WTC11 (cell line): ENCODE results near the gene TNFAIP3. TPM values are rescaled to one million over a fixed set of nuclear protein-coding genes. Genes with fewer than 3 reads are reported as not detected.

ENCODE experiments used
- ATAC-seq: fragments of 200-7000 bp; cut with Tn5 transposase; 2 replicates; pipeline ENCODE4 v1.10.0; 2021; ENCODE audit warnings: mild to moderate bottlenecking, moderate library complexity
- CTCF ChIA-PET: fragments of 300-600 bp; sonication (Branson Sonifier 250); formaldehyde crosslinking; loops from one replicate; lab custom pipeline; 2021; ENCODE audit warnings: antibody characterized with exemption; lab: Charles Lee
- POLR2A ChIA-PET: fragments of 350-600 bp; sonication (Branson Sonifier 250); formaldehyde crosslinking; loops from one replicate; lab custom pipeline; 2021; ENCODE audit warnings: antibody characterized with exemption; lab: Charles Lee
- DNase-seq: peaks from one replicate; pipeline ENCODE4 v3.0.0; 2021; ENCODE audit warnings: low spot score
- H3K27ac Mint-ChIP-seq: 2 replicates; pipeline ENCODE4 v1.8.0; 2021; ENCODE audit warnings: mixed read lengths
- H3K27me3 Mint-ChIP-seq: 2 replicates; pipeline ENCODE4 v1.8.0; 2021; ENCODE audit warnings: low read depth, mild to moderate bottlenecking, moderate library complexity, mixed read lengths
- H3K36me3 Mint-ChIP-seq: 2 replicates; pipeline ENCODE4 v1.8.0; 2021; ENCODE audit warnings: mixed read lengths
- H3K4me1 Mint-ChIP-seq: 2 replicates; pipeline ENCODE4 v1.8.0; 2022; ENCODE audit warnings: mixed read lengths
- H3K4me3 Mint-ChIP-seq: 2 replicates; pipeline ENCODE4 v1.8.0; 2021; ENCODE audit warnings: mild to moderate bottlenecking, moderate library complexity, mixed read lengths
- H3K9me3 Mint-ChIP-seq: 2 replicates; pipeline ENCODE4 v1.8.0; 2021; ENCODE audit warnings: mixed read lengths
- ATF1 ChIP-seq: sonication (generic); formaldehyde crosslinking; IDR thresholded peaks from 2 replicates; pipeline ENCODE4 v1.8.1; 2023; ENCODE audit warnings: mild to moderate bottlenecking, moderate library complexity, missing genetic modification reagents
- CREM ChIP-seq: sonication (generic); formaldehyde crosslinking; IDR thresholded peaks from 2 replicates; pipeline ENCODE4 v1.8.1; 2022; ENCODE audit warnings: mild to moderate bottlenecking, missing genetic modification reagents, moderate library complexity
- FOXJ3 ChIP-seq: sonication (generic); formaldehyde crosslinking; IDR thresholded peaks from 2 replicates; pipeline ENCODE4 v1.9.0; 2021; ENCODE audit warnings: missing genetic modification reagents, mild to moderate bottlenecking, borderline replicate concordance
- FOXK1 ChIP-seq: sonication (generic); formaldehyde crosslinking; IDR thresholded peaks from 2 replicates; pipeline ENCODE4 v1.8.0; 2022; ENCODE audit warnings: mild to moderate bottlenecking, moderate library complexity, missing genetic modification reagents
- GABPB1 ChIP-seq: sonication (generic); formaldehyde crosslinking; IDR thresholded peaks from 2 replicates; pipeline ENCODE4 v1.8.1; 2023; ENCODE audit warnings: mild to moderate bottlenecking, missing genetic modification reagents
- GRHL2 ChIP-seq: fragments of 250-450 bp; sonication (Bioruptor Pico); IDR thresholded peaks from 2 replicates; pipeline ENCODE4 v1.8.0; 2022; ENCODE audit warnings: mild to moderate bottlenecking, moderate library complexity; ENCODE audit not compliant: insufficient replicate concordance, severe bottlenecking
- HMGA2 ChIP-seq: fragments of 250-450 bp; sonication (Bioruptor Pico); IDR thresholded peaks from 2 replicates; pipeline ENCODE4 v1.4.0; 2021; ENCODE audit warnings: mild to moderate bottlenecking, moderate library complexity
- IRF1 ChIP-seq: sonication (generic); formaldehyde crosslinking; IDR thresholded peaks from 2 replicates; pipeline ENCODE4 v1.8.0; 2023; ENCODE audit warnings: missing genetic modification reagents
- JAZF1 ChIP-seq: fragments of 250-450 bp; sonication (Bioruptor Pico); IDR thresholded peaks from 2 replicates; pipeline ENCODE4 v1.9.0; 2021; ENCODE audit warnings: moderate library complexity, mild to moderate bottlenecking, inconsistent platforms
- MLX ChIP-seq: sonication (generic); formaldehyde crosslinking; IDR thresholded peaks from 2 replicates; pipeline ENCODE4 v1.8.1; 2023; ENCODE audit warnings: mild to moderate bottlenecking, missing genetic modification reagents, moderate library complexity
- SP1 ChIP-seq: sonication (generic); formaldehyde crosslinking; conservative IDR thresholded peaks from 2 replicates; pipeline ENCODE4 v1.8.1; 2022; ENCODE audit warnings: missing genetic modification reagents
- TEAD4 ChIP-seq: sonication (generic); formaldehyde crosslinking; IDR thresholded peaks from 2 replicates; pipeline ENCODE4 v1.8.0; 2022; ENCODE audit warnings: mild to moderate bottlenecking, missing genetic modification reagents
- ZNF138 ChIP-seq: sonication (generic); formaldehyde crosslinking; conservative IDR thresholded peaks from 2 replicates; pipeline ENCODE4 v1.8.1; 2022; ENCODE audit warnings: mild to moderate bottlenecking, moderate library complexity, missing genetic modification reagents
- ZNF219 ChIP-seq: sonication (generic); formaldehyde crosslinking; IDR thresholded peaks from 2 replicates; pipeline ENCODE4 v1.8.0; 2023; ENCODE audit warnings: missing genetic modification reagents, mild to moderate bottlenecking, borderline replicate concordance
- ZNF263 ChIP-seq: sonication (generic); formaldehyde crosslinking; IDR thresholded peaks from 2 replicates; pipeline ENCODE4 v1.8.1; 2022; ENCODE audit warnings: low read depth, mild to moderate bottlenecking, moderate library complexity, missing genetic modification reagents
- ZNF425 ChIP-seq: fragments of 250-450 bp; sonication (Bioruptor Pico); conservative IDR thresholded peaks from 2 replicates; pipeline ENCODE4 v1.9.0; 2021; ENCODE audit warnings: mild to moderate bottlenecking
- total RNA-seq: library from RNA; stranded (reverse); gene quantifications from 3 replicates; pipeline ENCODE4 v1.2.3, GENCODE V29; 2021
- TF ChIP-seq, protein P1 (sequence below): fragments of 250-450 bp; sonication (Bioruptor Pico); IDR thresholded peaks from 2 replicates; pipeline ENCODE4 v1.9.0; 2021; ENCODE audit warnings: mild to moderate bottlenecking, borderline replicate concordance
- TF ChIP-seq, protein P2 (sequence below): fragments of 250-450 bp; sonication (Bioruptor Pico); IDR thresholded peaks from 2 replicates; pipeline ENCODE4 v1.8.0; 2021; ENCODE audit warnings: mild to moderate bottlenecking
- TF ChIP-seq, protein P3 (sequence below): sonication (generic); formaldehyde crosslinking; IDR thresholded peaks from 2 replicates; pipeline ENCODE4 v1.8.1; 2022; ENCODE audit warnings: mild to moderate bottlenecking, moderate library complexity, missing genetic modification reagents
- TF ChIP-seq, protein P4 (sequence below): sonication (generic); formaldehyde crosslinking; IDR thresholded peaks from 2 replicates; pipeline ENCODE4 v1.8.0; 2022; ENCODE audit warnings: mild to moderate bottlenecking, missing genetic modification reagents
- TF ChIP-seq, protein P5 (sequence below): fragments of 250-450 bp; sonication (Bioruptor Pico); IDR thresholded peaks from 2 replicates; pipeline ENCODE4 v1.9.0; 2021; ENCODE audit warnings: mild to moderate bottlenecking

Gene TNFAIP3
- total RNA-seq, 1 experiment from 2014 or later = 4.2 TPM

- no peak for TF ChIP-seq JAZF1 (CRISPR knock-in tag)
- TF ChIP-seq, protein P1, sequence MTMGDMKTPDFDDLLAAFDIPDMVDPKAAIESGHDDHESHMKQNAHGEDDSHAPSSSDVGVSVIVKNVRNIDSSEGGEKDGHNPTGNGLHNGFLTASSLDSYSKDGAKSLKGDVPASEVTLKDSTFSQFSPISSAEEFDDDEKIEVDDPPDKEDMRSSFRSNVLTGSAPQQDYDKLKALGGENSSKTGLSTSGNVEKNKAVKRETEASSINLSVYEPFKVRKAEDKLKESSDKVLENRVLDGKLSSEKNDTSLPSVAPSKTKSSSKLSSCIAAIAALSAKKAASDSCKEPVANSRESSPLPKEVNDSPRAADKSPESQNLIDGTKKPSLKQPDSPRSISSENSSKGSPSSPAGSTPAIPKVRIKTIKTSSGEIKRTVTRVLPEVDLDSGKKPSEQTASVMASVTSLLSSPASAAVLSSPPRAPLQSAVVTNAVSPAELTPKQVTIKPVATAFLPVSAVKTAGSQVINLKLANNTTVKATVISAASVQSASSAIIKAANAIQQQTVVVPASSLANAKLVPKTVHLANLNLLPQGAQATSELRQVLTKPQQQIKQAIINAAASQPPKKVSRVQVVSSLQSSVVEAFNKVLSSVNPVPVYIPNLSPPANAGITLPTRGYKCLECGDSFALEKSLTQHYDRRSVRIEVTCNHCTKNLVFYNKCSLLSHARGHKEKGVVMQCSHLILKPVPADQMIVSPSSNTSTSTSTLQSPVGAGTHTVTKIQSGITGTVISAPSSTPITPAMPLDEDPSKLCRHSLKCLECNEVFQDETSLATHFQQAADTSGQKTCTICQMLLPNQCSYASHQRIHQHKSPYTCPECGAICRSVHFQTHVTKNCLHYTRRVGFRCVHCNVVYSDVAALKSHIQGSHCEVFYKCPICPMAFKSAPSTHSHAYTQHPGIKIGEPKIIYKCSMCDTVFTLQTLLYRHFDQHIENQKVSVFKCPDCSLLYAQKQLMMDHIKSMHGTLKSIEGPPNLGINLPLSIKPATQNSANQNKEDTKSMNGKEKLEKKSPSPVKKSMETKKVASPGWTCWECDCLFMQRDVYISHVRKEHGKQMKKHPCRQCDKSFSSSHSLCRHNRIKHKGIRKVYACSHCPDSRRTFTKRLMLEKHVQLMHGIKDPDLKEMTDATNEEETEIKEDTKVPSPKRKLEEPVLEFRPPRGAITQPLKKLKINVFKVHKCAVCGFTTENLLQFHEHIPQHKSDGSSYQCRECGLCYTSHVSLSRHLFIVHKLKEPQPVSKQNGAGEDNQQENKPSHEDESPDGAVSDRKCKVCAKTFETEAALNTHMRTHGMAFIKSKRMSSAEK (CRISPR knock-in tag) = no peak
- TF ChIP-seq ZNF263 (CRISPR knock-in tag) = no peak
- TF ChIP-seq MLX = no peak
These were observed 42.5 kb upstream of the TNFAIP3 start (continued) for GRCh38 chr6:137824556-137824879.

- DNase-seq = no peak
- no peak overlapping the region for H3K27ac Mint-ChIP-seq
- H3K27me3 Mint-ChIP-seq = no peaks in the 10 kb centered on the region
- ChIA-PET POLR2A (interaction anchor here (0.6 kb wide), 1 partner anchor 42 kb away, joined by 3 read pairs; no protein-coding TSS in a partner anchor), CTCF (interaction anchor here (1.2 kb wide), 1 partner anchor 25 kb away, joined by 5 read pairs; no protein-coding TSS in a partner anchor)
- no peaks in the 10 kb centered on the region for H3K36me3 Mint-ChIP-seq
- no peak for TF ChIP-seq SP1
- TF ChIP-seq, protein P2, sequence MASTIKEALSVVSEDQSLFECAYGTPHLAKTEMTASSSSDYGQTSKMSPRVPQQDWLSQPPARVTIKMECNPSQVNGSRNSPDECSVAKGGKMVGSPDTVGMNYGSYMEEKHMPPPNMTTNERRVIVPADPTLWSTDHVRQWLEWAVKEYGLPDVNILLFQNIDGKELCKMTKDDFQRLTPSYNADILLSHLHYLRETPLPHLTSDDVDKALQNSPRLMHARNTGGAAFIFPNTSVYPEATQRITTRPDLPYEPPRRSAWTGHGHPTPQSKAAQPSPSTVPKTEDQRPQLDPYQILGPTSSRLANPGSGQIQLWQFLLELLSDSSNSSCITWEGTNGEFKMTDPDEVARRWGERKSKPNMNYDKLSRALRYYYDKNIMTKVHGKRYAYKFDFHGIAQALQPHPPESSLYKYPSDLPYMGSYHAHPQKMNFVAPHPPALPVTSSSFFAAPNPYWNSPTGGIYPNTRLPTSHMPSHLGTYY (CRISPR knock-in tag) = no peak
- TF ChIP-seq TEAD4 (CRISPR knock-in tag) = no peak
- TF ChIP-seq HMGA2 = no peak
- TF ChIP-seq ZNF425 (CRISPR knock-in tag) = no peak
- no peak for TF ChIP-seq IRF1
- no peak for TF ChIP-seq JAZF1 (CRISPR knock-in tag)
- TF ChIP-seq, protein P3, sequence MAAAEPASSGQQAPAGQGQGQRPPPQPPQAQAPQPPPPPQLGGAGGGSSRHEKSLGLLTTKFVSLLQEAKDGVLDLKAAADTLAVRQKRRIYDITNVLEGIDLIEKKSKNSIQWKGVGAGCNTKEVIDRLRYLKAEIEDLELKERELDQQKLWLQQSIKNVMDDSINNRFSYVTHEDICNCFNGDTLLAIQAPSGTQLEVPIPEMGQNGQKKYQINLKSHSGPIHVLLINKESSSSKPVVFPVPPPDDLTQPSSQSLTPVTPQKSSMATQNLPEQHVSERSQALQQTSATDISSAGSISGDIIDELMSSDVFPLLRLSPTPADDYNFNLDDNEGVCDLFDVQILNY = no peak
- TF ChIP-seq FOXK1 = no peak
- no peak for TF ChIP-seq FOXJ3 (CRISPR knock-in tag)
- TF ChIP-seq, protein P4, sequence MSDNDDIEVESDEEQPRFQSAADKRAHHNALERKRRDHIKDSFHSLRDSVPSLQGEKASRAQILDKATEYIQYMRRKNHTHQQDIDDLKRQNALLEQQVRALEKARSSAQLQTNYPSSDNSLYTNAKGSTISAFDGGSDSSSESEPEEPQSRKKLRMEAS = no peak
- TF ChIP-seq GRHL2 (CRISPR knock-in tag) = no peak
- TF ChIP-seq ZNF138 (CRISPR knock-in tag) = no peak
- no peak for TF ChIP-seq ATF1 (CRISPR knock-in tag)
- no peak for TF ChIP-seq GABPB1 (CRISPR knock-in tag)
- TF ChIP-seq ZNF219 (CRISPR knock-in tag) = no peak
- TF ChIP-seq CREM (CRISPR knock-in tag) = no peak
- TF ChIP-seq, protein P5, sequence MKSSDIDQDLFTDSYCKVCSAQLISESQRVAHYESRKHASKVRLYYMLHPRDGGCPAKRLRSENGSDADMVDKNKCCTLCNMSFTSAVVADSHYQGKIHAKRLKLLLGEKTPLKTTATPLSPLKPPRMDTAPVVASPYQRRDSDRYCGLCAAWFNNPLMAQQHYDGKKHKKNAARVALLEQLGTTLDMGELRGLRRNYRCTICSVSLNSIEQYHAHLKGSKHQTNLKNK (CRISPR knock-in tag) = no peak
- H3K4me3 Mint-ChIP-seq = no peak overlapping the region
- ATAC-seq = no peak
- H3K9me3 Mint-ChIP-seq = no peaks in the 10 kb centered on the region
- H3K4me1 Mint-ChIP-seq = no peaks in the 10 kb centered on the region
These were observed 42.2 kb upstream of the TNFAIP3 start for GRCh38 chr6:137824896-137825295.
